Keratinocyte (primary cell): Measurements from ENCODE around the gene PIK3CB.

Experiments used
- CTCF ChIP-seq, 3 experiments: IDR thresholded peaks in 1 of 3; conservative IDR thresholded peaks in 1 of 3; optimal IDR thresholded peaks in 1 of 3; 2 replicates in 2 of 3; 3 replicates in 1 of 3; pipeline versions ENCODE3 to v1.5.1; 2011; ENCODE audit warnings: low read length in 3 of 3, mild to moderate bottlenecking in 3 of 3, moderate library complexity in 2 of 3, control low read depth in 1 of 3, inconsistent platforms in 1 of 3; ENCODE audit not compliant: insufficient read depth in 2 of 3; ENCODE audit errors: extremely low read depth in 1 of 3
- EZH2 ChIP-seq: IDR thresholded peaks from one replicate; pipeline ENCODE4 v1.6.1; 2012; ENCODE audit warnings: inconsistent platforms, mild to moderate bottlenecking, low read length, moderate library complexity

- TF ChIP-seq CTCF (optimal IDR thresholded peaks at IDR 0.05 in 1 of 3, IDR thresholded peaks at IDR 0.05 in 1 of 3, conservative IDR thresholded peaks at IDR 0.05 in 1 of 3; ENCODE audit: extremely low read depth in 1 of 3, insufficient read depth in 2 of 3, low read length in 3 of 3) (no peak), EZH2 (no peak)
Measured at GRCh38 chr3:138678086-138678485, 156.6 kb downstream of the PIK3CB start.
